Breast epithelium (tissue), 4 donors: Measurements from ENCODE around the gene F10. TPM values are rescaled to one million over a fixed set of nuclear protein-coding genes. Genes with fewer than 3 reads are reported as not detected.
A peak's percentile ranks its signal among the peaks of the same experiment; 100 is the strongest.

Experiments
- DNase-seq, 2 donors: peaks; one replicate each; pipeline ENCODE4 v3.0.0-alpha.2; 2019; ENCODE audit warnings: low spot score in 2 of 2
- H3K27ac ChIP-seq, 2 donors: fragments of 200-600 bp; sonication (generic) in 1 of 2; one replicate each; pipeline ENCODE4 v1.5.1; 2016 to 2019; ENCODE audit warnings: mild to moderate bottlenecking in 1 of 2
- H3K27me3 ChIP-seq, 2 donors: fragments of 200-600 bp; sonication (generic) in 1 of 2; one replicate each; pipeline versions ENCODE4 v1.5.1 to v1.6.0; 2017 to 2019; ENCODE audit warnings: control low read depth in 1 of 2, mild to moderate bottlenecking in 1 of 2
- H3K36me3 ChIP-seq: fragments of 200-600 bp; one replicate; pipeline ENCODE4 v1.5.1; 2019
- H3K4me1 ChIP-seq, 2 donors: fragments of 200-600 bp; sonication (generic); one replicate each; pipeline ENCODE4 v1.5.1; 2016 to 2019; ENCODE audit warnings: control low read depth in 1 of 2
- H3K4me3 ChIP-seq, 3 donors: fragments of 200-600 bp; sonication (generic); 1 replicate in 2 of 3; 2 replicates in 1 of 3; pipeline ENCODE4 v1.5.1; 2016 to 2019; ENCODE audit warnings: mild to moderate bottlenecking in 3 of 3, moderate library complexity in 2 of 3
- H3K9me3 ChIP-seq, 2 donors: fragments of 200-600 bp; sonication (generic) in 1 of 2; one replicate each; pipeline ENCODE4 v1.5.1; 2016 to 2019; ENCODE audit warnings: control low read depth in 1 of 2
- POLR2A ChIP-seq: fragments of 450-650 bp; IDR thresholded peaks from one replicate; pipeline ENCODE4 v1.6.1; 2016; ENCODE audit warnings: antibody characterized with exemption, mild to moderate bottlenecking, moderate library complexity
- POLR2AphosphoS5 ChIP-seq, 3 donors: sonication (generic); formaldehyde crosslinking; IDR thresholded peaks; one replicate each; pipeline ENCODE4 v1.6.1; 2017; ENCODE audit warnings: antibody characterized with exemption in 3 of 3
- intact Hi-C: fragments of 100-400 bp; cut with DNase I; formaldehyde crosslinking; loops from one replicate; pipeline ENCODE4 v1.15.1; 2023; ENCODE audit warnings: low total_unique reads
- total RNA-seq, 3 donors: library from RNA; depleted of rRNA; stranded (reverse); fragments of >200 nt; gene quantifications; one replicate each; pipeline ENCODE4 v1.1.0, GENCODE V29; 2016
- TF ChIP-seq, protein P1 (sequence below), 3 donors: fragments of 450-650 bp; IDR thresholded peaks; one replicate each; pipeline ENCODE4 v1.5.1; 2016 to 2017; ENCODE audit warnings: antibody characterized with exemption in 3 of 3, mild to moderate bottlenecking in 3 of 3, moderate library complexity in 3 of 3

F10 gene
- total RNA-seq, 3 donors from 2014 or later, result 5.1 to 63.2 (median 8.2) TPM

GRCh38 chr13:113162783-113163685 lies 40.4 kb downstream of the F10 start:
- H3K9me3 ChIP-seq, result no peaks in the 10 kb centered on the region
- H3K4me3 ChIP-seq, result no peak overlapping the region
- DNase-seq, result peak in 1 of 2 donors; percentile 7
- H3K36me3 ChIP-seq, result no peaks in the 10 kb centered on the region
- intact Hi-C loops, result no loop called here
- TF ChIP-seq POLR2A (no peak), POLR2AphosphoS5 (IDR thresholded peaks at IDR 0.05) (no peak)
- TF ChIP-seq, protein P1, sequence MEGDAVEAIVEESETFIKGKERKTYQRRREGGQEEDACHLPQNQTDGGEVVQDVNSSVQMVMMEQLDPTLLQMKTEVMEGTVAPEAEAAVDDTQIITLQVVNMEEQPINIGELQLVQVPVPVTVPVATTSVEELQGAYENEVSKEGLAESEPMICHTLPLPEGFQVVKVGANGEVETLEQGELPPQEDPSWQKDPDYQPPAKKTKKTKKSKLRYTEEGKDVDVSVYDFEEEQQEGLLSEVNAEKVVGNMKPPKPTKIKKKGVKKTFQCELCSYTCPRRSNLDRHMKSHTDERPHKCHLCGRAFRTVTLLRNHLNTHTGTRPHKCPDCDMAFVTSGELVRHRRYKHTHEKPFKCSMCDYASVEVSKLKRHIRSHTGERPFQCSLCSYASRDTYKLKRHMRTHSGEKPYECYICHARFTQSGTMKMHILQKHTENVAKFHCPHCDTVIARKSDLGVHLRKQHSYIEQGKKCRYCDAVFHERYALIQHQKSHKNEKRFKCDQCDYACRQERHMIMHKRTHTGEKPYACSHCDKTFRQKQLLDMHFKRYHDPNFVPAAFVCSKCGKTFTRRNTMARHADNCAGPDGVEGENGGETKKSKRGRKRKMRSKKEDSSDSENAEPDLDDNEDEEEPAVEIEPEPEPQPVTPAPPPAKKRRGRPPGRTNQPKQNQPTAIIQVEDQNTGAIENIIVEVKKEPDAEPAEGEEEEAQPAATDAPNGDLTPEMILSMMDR (IDR thresholded peaks at IDR 0.05), result no peak
- peaks cover 0 to 21% of the 10 kb centered on the region in 2 donors for H3K27me3 ChIP-seq
- H3K4me1 ChIP-seq, result no peaks in the 10 kb centered on the region
- no peak overlapping the region for H3K27ac ChIP-seq

- peaks cover 0 to 21% of the 10 kb centered on the region in 2 donors for H3K27me3 ChIP-seq
- no peaks in the 10 kb centered on the region for H3K9me3 ChIP-seq
- no peak for DNase-seq
- H3K36me3 ChIP-seq, result no peaks in the 10 kb centered on the region
- H3K27ac ChIP-seq, result no peak overlapping the region
- intact Hi-C loops, result no loop called here
- no peak for TF ChIP-seq POLR2A
- TF ChIP-seq POLR2AphosphoS5 (IDR thresholded peaks at IDR 0.05), result no peak
- TF ChIP-seq, protein P1 (IDR thresholded peaks at IDR 0.05), result no peak
- no peak overlapping the region for H3K4me3 ChIP-seq
- no peaks in the 10 kb centered on the region for H3K4me1 ChIP-seq
These were observed 41.9 kb downstream of the F10 start for GRCh38 chr13:113164492-113164891.

- no peaks in the 10 kb centered on the region for H3K9me3 ChIP-seq
- H3K27ac ChIP-seq, result no peak overlapping the region
- no peak overlapping the region for H3K4me3 ChIP-seq
- TF ChIP-seq POLR2A, result no peak
- TF ChIP-seq POLR2AphosphoS5 (IDR thresholded peaks at IDR 0.05), result no peak
- TF ChIP-seq, protein P1 (IDR thresholded peaks at IDR 0.05), result no peak
- intact Hi-C loops, result no loop called here
- no peaks in the 10 kb centered on the region for H3K36me3 ChIP-seq
- peaks cover 0 to 12% of the 10 kb centered on the region in 2 donors for H3K27me3 ChIP-seq
- DNase-seq, result no peak
- no peaks in the 10 kb centered on the region for H3K4me1 ChIP-seq
These were observed 43.7 kb downstream of the F10 start for GRCh38 chr13:113166266-113166665.

GRCh38 chr13:113166681-113167080 lies 44.1 kb downstream of the F10 start:
- Histone ChIP-seq H3K4me1 (no peaks in the 10 kb centered on the region), H3K36me3 (no peaks in the 10 kb centered on the region), H3K4me3 (no peak overlapping the region), H3K27ac (no peak overlapping the region), H3K27me3 (peaks cover 0 to 9% of the 10 kb centered on the region in 2 donors), H3K9me3 (no peaks in the 10 kb centered on the region)
- intact Hi-C loops, result no loop called here
- no peak for DNase-seq
- no peak for TF ChIP-seq POLR2A
- TF ChIP-seq POLR2AphosphoS5 (IDR thresholded peaks at IDR 0.05), result no peak
- TF ChIP-seq, protein P1 (IDR thresholded peaks at IDR 0.05), result no peak

- Histone ChIP-seq H3K27ac (no peak overlapping the region), H3K36me3 (no peaks in the 10 kb centered on the region), H3K4me1 (no peaks in the 10 kb centered on the region), H3K9me3 (no peaks in the 10 kb centered on the region), H3K27me3 (peaks cover 0 to 9% of the 10 kb centered on the region in 2 donors), H3K4me3 (no peak overlapping the region)
- DNase-seq, result no peak
- intact Hi-C loops, result no loop called here
- TF ChIP-seq, protein P1 (IDR thresholded peaks at IDR 0.05), result no peak
- TF ChIP-seq POLR2A (no peak), POLR2AphosphoS5 (IDR thresholded peaks at IDR 0.05) (no peak)
These were observed 44.6 kb downstream of the F10 start for GRCh38 chr13:113167155-113167554.
